Left ventricle myocardium inferior (tissue), 1 donor: ENCODE measurements around the gene MAGOH. TPM values are rescaled to one million over a fixed set of nuclear protein-coding genes. Genes with fewer than 3 reads are reported as not detected.
A peak's percentile ranks its signal among the peaks of the same experiment; 100 is the strongest.

Source experiments
- DNase-seq: peaks from one replicate; pipeline ENCODE4 v3.0.0-alpha.2; 2020
- H3K27ac ChIP-seq: fragments of 200-600 bp; replicated peaks from 2 replicates; pipeline ENCODE4 v1.8.0; 2021
- H3K27me3 ChIP-seq: fragments of 200-600 bp; 2 replicates; pipeline ENCODE4 v1.8.0; 2021; ENCODE audit warnings: low read depth
- H3K36me3 ChIP-seq: fragments of 200-600 bp; 2 replicates; pipeline ENCODE4 v1.8.0; 2021
- H3K4me1 ChIP-seq: fragments of 200-600 bp; 2 replicates; pipeline ENCODE4 v1.8.0; 2021
- H3K4me3 ChIP-seq: fragments of 200-600 bp; 2 replicates; pipeline ENCODE4 v1.8.0; 2021; ENCODE audit warnings: mild to moderate bottlenecking, moderate library complexity
- H3K9me3 ChIP-seq: fragments of 200-600 bp; replicated peaks from 2 replicates; pipeline ENCODE4 v1.8.0; 2021
- intact Hi-C: fragments of 100-400 bp; cut with micrococcal nuclease; formaldehyde crosslinking; loops from one replicate; pipeline ENCODE4 v1.11.0; 2022
- total RNA-seq: library from RNA; stranded (reverse); fragmentation: NEBNext Ultra II Directional; extraction: Animal tissue kit (Norgen Biotek cat#: 25700); gene quantifications from one replicate; pipeline ENCODE4 v1.2.1, GENCODE V29; 2021
- TF ChIP-seq, protein P1 (sequence below): fragments of 200-600 bp; IDR thresholded peaks from 2 replicates; pipeline ENCODE4 v1.8.0; 2021; ENCODE audit warnings: antibody characterized with exemption, mild to moderate bottlenecking, borderline replicate concordance
- donor health status: DM: no; HTN: yes; CAD: no; lungs with severe emphysema.

The MAGOH gene
- total RNA-seq, 1 donor from 2014 or later = 29.5 TPM

DNA sequence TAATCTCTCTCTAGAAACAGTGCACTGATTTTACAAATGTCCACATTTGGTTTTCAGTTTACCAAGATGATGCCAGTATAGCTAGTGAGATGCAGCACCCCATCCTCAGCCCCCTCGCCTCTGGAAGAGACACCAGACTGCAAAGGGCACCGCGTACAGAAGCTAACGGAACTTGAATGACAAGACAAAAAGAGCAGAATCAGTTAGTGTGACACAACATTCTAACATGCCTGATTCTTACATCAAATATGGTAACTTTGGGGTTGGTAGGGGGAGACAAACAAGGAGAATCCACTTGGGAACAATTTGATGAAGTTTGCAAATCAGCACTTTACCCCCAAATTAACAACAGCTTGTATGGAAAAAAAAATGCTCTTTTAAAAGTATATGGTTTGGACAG is 4.1 kb upstream of the MAGOH start:
- Histone ChIP-seq H3K4me3 (no peak overlapping the region), H3K9me3 (no peaks in the 10 kb centered on the region), H3K36me3 (no peaks in the 10 kb centered on the region), H3K4me1 (peaks cover 17% of the 10 kb centered on the region), H3K27ac (no peak overlapping the region), H3K27me3 (no peaks in the 10 kb centered on the region)
- TF ChIP-seq, protein P1, sequence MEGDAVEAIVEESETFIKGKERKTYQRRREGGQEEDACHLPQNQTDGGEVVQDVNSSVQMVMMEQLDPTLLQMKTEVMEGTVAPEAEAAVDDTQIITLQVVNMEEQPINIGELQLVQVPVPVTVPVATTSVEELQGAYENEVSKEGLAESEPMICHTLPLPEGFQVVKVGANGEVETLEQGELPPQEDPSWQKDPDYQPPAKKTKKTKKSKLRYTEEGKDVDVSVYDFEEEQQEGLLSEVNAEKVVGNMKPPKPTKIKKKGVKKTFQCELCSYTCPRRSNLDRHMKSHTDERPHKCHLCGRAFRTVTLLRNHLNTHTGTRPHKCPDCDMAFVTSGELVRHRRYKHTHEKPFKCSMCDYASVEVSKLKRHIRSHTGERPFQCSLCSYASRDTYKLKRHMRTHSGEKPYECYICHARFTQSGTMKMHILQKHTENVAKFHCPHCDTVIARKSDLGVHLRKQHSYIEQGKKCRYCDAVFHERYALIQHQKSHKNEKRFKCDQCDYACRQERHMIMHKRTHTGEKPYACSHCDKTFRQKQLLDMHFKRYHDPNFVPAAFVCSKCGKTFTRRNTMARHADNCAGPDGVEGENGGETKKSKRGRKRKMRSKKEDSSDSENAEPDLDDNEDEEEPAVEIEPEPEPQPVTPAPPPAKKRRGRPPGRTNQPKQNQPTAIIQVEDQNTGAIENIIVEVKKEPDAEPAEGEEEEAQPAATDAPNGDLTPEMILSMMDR = no peak
- intact Hi-C loops = no loop called here
- no peak for DNase-seq

DNA sequence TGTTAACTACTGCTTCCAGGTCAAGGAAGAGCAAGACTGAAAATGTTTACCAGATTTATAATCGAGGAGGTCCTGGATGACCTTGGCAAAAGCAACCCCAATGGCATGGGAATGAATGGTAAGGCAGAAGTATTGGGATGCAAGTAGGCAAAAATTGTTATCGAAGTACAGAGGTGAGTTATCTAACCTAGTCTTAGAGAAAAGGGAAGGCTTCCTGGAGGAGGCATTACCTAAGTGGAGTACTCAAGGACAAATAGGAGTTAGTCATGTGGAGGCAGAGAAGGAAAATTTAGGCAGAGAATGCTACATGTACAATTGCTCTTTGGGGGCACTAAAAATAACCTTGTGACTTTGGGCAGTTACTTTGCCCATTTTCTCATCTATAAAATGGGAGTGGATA is 3.5 kb upstream of the MAGOH start:
- Histone ChIP-seq H3K27ac (no peak overlapping the region), H3K27me3 (no peaks in the 10 kb centered on the region), H3K9me3 (no peaks in the 10 kb centered on the region), H3K36me3 (no peaks in the 10 kb centered on the region), H3K4me1 (peaks cover 22% of the 10 kb centered on the region), H3K4me3 (no peak overlapping the region)
- TF ChIP-seq, protein P1 = no peak
- intact Hi-C loops = no loop called here
- DNase-seq = no peak

DNA sequence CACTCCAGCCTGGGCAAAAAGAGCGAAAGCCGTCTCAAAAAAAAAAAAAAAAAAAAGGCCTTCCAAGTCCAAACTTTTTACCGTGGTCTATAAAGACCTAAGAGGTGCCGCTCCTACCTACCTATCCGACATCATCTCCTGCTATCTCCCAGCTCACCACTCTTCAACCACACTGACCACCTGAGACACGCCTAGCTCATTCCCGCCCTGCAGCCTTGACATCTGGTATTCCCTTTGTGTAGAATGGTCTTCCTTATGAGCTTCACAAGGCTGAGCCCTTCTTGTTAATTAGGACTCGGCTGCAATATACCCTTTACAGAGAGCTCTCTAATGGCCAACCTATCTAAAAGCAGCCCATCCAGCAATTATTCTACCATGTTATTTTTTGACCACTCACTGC is 680 bp downstream of the MAGOH start:
- peak overlapping the region; percentile 90 for H3K4me3 ChIP-seq
- peaks cover 35% of the 10 kb centered on the region for H3K4me1 ChIP-seq
- H3K9me3 ChIP-seq = no peaks in the 10 kb centered on the region
- DNase-seq = no peak
- H3K27ac ChIP-seq = no peak overlapping the region
- H3K27me3 ChIP-seq = no peaks in the 10 kb centered on the region
- intact Hi-C loops = no loop called here
- TF ChIP-seq, protein P1 = no peak
- peaks cover 38% of the 10 kb centered on the region for H3K36me3 ChIP-seq

DNA sequence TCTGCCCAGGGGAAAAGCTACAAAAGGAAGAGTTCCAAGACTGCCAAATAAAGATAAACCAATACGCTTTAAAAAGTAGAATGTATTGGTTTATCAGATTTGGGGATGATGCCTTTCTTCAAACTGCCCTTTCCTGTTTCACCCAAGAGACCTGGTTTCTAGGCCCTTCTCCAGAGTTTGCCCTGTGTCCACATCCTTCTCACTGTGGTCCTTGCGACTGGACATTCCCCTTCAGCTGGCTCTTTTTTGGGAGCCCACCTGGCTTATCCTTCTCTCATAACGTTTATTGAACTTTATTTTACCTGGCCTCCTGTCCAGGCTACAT is 17.4 kb downstream of the MAGOH start:
- H3K4me3 ChIP-seq = peak overlapping the region; percentile 87
- H3K9me3 ChIP-seq = no peaks in the 10 kb centered on the region
- peak overlapping the region; percentile 98 for H3K27ac ChIP-seq
- H3K4me1 ChIP-seq = peaks cover 24% of the 10 kb centered on the region
- H3K36me3 ChIP-seq = peaks cover 26% of the 10 kb centered on the region
- no peak for DNase-seq
- intact Hi-C loops = no loop called here
- TF ChIP-seq, protein P1 = no peak
- H3K27me3 ChIP-seq = no peaks in the 10 kb centered on the region

DNA sequence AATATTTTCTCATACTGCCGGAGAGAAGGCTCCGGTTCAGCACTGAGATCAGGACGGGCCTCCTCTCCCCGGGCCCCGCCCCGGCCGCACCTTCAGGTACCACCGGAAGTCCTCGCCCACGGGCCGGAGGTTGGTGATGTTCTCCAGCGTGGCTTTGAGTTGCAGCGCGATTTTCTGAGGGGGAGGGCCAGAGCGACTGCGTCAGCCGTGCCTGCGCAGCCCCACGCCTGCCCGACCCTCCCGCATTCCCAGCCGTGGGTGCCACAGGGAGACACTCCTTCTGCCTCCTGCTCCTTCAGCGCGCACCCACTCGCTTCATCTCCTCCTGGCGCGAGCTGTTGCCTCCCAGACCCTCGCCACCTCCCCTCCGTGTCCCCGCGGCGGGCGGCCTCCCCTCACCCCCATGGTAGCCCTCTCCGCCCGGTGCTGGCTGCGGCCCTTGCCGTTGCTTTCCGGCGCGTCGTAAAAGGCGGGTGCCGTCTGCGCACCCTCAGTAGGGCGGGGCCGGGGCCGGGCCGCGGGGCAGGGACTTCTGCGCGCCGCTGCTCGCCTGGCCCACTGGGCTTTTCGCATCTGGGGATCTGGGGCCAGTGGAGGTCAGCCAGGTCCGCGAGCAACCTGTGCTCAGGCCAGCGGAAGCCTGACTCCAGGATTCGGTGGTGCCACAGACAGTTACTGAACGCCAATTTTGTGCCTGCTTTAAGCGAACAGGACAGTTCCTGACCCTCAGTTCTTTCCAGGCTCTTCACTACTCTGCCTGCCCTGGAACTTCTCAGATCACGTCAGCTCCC is 18.0 kb downstream of the MAGOH start, which contains the start of gene CZIB:
Gene CZIB, minus strand, starts transcription at position 464 of the 791 bp plus-strand sequence. Its CDS starts 59 bp downstream, at position 405.
- Histone ChIP-seq H3K27me3 (no peaks in the 10 kb centered on the region), H3K36me3 (peaks cover 28% of the 10 kb centered on the region), H3K4me1 (peaks cover 24% of the 10 kb centered on the region), H3K27ac (peak within 1 kb of the TSS; percentile 98), H3K4me3 (peak within 1 kb of the TSS; percentile 87), H3K9me3 (no peaks in the 10 kb centered on the region)
- TF ChIP-seq, protein P1 = no peak
- intact Hi-C loops = no loop called here
- peak; percentile 96 for DNase-seq
